GM12878 (cell line): ENCODE measurements around the gene CALHM3. TPM values are rescaled to one million over a fixed set of nuclear protein-coding genes. Genes with fewer than 3 reads are reported as not detected.

Source experiments
- CBX3 ChIP-seq: fragments of 200-600 bp; sonication (generic); IDR thresholded peaks from 2 replicates; pipeline ENCODE4 v1.6.1; 2016; ENCODE audit warnings: low read depth, borderline replicate concordance
- CBX5 ChIP-seq: sonication (generic); IDR thresholded peaks from 2 replicates; pipeline ENCODE4 v1.6.1; 2016; ENCODE audit warnings: low read depth, moderate library complexity, mild to moderate bottlenecking, inconsistent platforms
- CHD2 ChIP-seq: IDR thresholded peaks from 2 replicates; pipeline ENCODE4 v1.6.1; 2011; ENCODE audit warnings: low read depth, low read length, improper control_type of control experiment, borderline replicate concordance
- IKZF1 ChIP-seq: fragments of 450-650 bp; conservative IDR thresholded peaks from 2 replicates; pipeline ENCODE4 v1.6.1; 2017; ENCODE audit warnings: antibody characterized with exemption, mild to moderate bottlenecking
- LARP7 ChIP-seq: fragments of 450-650 bp; IDR thresholded peaks from 2 replicates; pipeline ENCODE4 v1.6.1; 2017; ENCODE audit warnings: mild to moderate bottlenecking
- MTA2 ChIP-seq: fragments of 450-650 bp; IDR thresholded peaks from 2 replicates; pipeline ENCODE4 v1.6.1; 2016; ENCODE audit warnings: low read depth, mild to moderate bottlenecking, moderate library complexity
- PAX8 ChIP-seq: fragments of 450-650 bp; IDR thresholded peaks from 2 replicates; pipeline ENCODE4 v1.6.1; 2017; ENCODE audit warnings: mild to moderate bottlenecking, moderate library complexity
- RELA ChIP-seq: fragments of 450-650 bp; IDR thresholded peaks from 2 replicates; pipeline ENCODE4 v1.8.0; 2014; ENCODE audit warnings: borderline replicate concordance; ENCODE audit not compliant: partially characterized antibody
- RFX5 ChIP-seq: IDR thresholded peaks from 2 replicates; pipeline ENCODE4 v1.6.1; 2011; ENCODE audit warnings: low read depth, low read length, improper control_type of control experiment
- SMAD1 ChIP-seq: fragments of 450-650 bp; IDR thresholded peaks from 2 replicates; pipeline ENCODE4 v1.6.1; 2018; ENCODE audit warnings: mild to moderate bottlenecking, low read depth; ENCODE audit not compliant: partially characterized antibody
- SMAD5 ChIP-seq: IDR thresholded peaks from 2 replicates; pipeline ENCODE4 v1.6.1; 2016; ENCODE audit warnings: antibody characterized with exemption, low read depth
- SMARCA5 ChIP-seq: fragments of 450-650 bp; IDR thresholded peaks from 2 replicates; pipeline ENCODE4 v1.6.1; 2017; ENCODE audit warnings: mild to moderate bottlenecking
- SMC3 ChIP-seq: IDR thresholded peaks from 2 replicates; pipeline ENCODE4 v1.6.1; 2011; ENCODE audit warnings: low read length, improper control_type of control experiment, borderline replicate concordance
- STAT1 ChIP-seq: fragments of 450-650 bp; conservative IDR thresholded peaks from 2 replicates; pipeline ENCODE4 v1.6.1; 2014; ENCODE audit warnings: antibody characterized with exemption, mild to moderate bottlenecking
- SUZ12 ChIP-seq: fragments of 200-600 bp; sonication (generic); IDR thresholded peaks from one replicate; pipeline ENCODE4 v1.6.1; 2018; ENCODE audit warnings: antibody characterized with exemption, mild to moderate bottlenecking; ENCODE audit not compliant: unreplicated experiment
- YY1 ChIP-seq: IDR thresholded peaks from 2 replicates; pipeline ENCODE4 v1.6.1; 2011; ENCODE audit warnings: low read depth, mild to moderate bottlenecking, low read length
- polyA plus RNA-seq, 11 experiments: library from polyadenylated mRNA; depleted of rRNA in 4 of 11; unstranded in 6 of 11; stranded (reverse) in 5 of 11; fragments of >200 nt; fragmentation: Nextera tagmentation in 4 of 11; fragmentation: Illumina TruSeq in 1 of 11; extraction: Ambion mirVana in 4 of 11; extraction: Trizol in 1 of 11; gene quantifications; 1 replicate in 1 of 11; 2 replicates in 10 of 11; pipeline versions ENCODE4 v1.2.1 to v1.2.3, GENCODE V29; 2011 to 2016; ENCODE audit warnings: inconsistent platforms in 2 of 11, missing spikeins in 2 of 11, low read depth in 1 of 11
- total RNA-seq, 4 experiments: library from RNA; depleted of rRNA in 3 of 4; stranded (reverse); fragments of >200 nt in 3 of 4; fragmentation: Illumina TruSeq in 1 of 4; extraction: Trizol in 1 of 4; gene quantifications; 2 replicates each; pipeline versions ENCODE4 v1.2.1 to v1.2.3, GENCODE V29; 2013 to 2021
- TF ChIP-seq, protein P1 (sequence below): fragments of 450-650 bp; formaldehyde crosslinking; IDR thresholded peaks from 2 replicates; pipeline ENCODE4 v1.4.0; 2022; ENCODE audit warnings: mild to moderate bottlenecking, moderate library complexity
- TF ChIP-seq, protein P2 (sequence below): fragments of 450-650 bp; IDR thresholded peaks from 2 replicates; pipeline ENCODE4 v1.6.1; 2017; ENCODE audit warnings: antibody characterized with exemption, mild to moderate bottlenecking, moderate library complexity
- TF ChIP-seq, protein P3 (sequence below): IDR thresholded peaks from 2 replicates; pipeline ENCODE4 v1.6.1; 2011; ENCODE audit warnings: low read depth, mild to moderate bottlenecking, low read length, moderate library complexity, borderline replicate concordance; ENCODE audit errors: extremely low read depth
- TF ChIP-seq, protein P4 (sequence below): fragments of 450-650 bp; IDR thresholded peaks from 2 replicates; pipeline ENCODE4 v1.6.1; 2017; ENCODE audit warnings: mild to moderate bottlenecking, moderate library complexity

CALHM3 gene
- total and polyA plus RNA-seq, 10 of the 15 experiments (the other 5 are each of a cell fraction or from before 2014, with no cell fraction given): 0.03 to 0.42 (median 0.11) TPM; not detected in 5

DNA sequence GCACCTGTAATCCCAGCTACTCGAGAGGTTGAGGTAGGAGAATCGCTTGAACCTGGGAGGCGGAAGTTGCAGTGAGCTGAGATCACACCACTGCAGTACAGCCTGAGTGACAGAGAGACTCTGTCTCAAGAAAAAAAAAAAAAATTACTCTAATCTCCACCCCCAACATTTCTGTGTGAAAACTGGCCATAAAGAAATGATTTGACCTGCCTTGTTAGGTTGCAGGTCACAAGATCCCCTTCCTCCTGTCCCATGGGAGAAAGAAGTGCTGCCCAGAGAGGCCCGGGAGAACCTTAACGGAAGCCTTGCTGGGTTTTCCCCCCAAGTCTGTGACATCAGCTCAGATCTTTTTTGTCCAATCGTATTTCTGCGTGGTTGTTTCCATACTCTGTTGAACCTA is 11.6 kb downstream of the CALHM3 start (continued):
- TF ChIP-seq, protein P1, sequence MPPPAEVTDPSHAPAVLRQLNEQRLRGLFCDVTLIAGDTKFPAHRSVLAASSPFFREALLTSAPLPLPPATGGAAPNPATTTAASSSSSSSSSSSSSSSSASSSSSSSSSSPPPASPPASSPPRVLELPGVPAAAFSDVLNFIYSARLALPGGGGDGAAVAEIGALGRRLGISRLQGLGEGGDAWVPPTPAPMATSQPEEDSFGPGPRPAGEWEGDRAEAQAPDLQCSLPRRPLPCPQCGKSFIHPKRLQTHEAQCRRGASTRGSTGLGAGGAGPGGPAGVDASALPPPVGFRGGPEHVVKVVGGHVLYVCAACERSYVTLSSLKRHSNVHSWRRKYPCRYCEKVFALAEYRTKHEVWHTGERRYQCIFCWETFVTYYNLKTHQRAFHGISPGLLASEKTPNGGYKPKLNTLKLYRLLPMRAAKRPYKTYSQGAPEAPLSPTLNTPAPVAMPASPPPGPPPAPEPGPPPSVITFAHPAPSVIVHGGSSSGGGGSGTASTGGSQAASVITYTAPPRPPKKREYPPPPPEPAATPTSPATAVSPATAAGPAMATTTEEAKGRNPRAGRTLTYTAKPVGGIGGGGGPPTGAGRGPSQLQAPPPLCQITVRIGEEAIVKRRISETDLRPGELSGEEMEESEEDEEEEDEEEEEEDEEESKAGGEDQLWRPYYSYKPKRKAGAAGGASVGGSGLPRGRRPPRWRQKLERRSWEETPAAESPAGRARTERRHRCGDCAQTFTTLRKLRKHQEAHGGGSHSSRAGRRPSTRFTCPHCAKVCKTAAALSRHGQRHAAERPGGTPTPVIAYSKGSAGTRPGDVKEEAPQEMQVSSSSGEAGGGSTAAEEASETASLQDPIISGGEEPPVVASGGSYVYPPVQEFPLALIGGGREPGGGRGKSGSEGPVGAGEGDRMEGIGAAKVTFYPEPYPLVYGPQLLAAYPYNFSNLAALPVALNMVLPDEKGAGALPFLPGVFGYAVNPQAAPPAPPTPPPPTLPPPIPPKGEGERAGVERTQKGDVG (CRISPR knock-in tag): no peak
- TF ChIP-seq IKZF1 (peak; percentile 86), SMAD5 (no peak), CBX3 (no peak), SMARCA5 (no peak), STAT1 (no peak), CBX5 (0 out of 2 replicates have a peak, but pooled peaks have one; percentile 35), RFX5 (no peak), YY1 (no peak), CHD2 (no peak), PAX8 (no peak), SUZ12 (no peak), LARP7 (no peak), MTA2 (peak; percentile 46), SMAD1 (no peak), SMC3 (no peak), RELA (peak; percentile 36)
- TF ChIP-seq, protein P2, sequence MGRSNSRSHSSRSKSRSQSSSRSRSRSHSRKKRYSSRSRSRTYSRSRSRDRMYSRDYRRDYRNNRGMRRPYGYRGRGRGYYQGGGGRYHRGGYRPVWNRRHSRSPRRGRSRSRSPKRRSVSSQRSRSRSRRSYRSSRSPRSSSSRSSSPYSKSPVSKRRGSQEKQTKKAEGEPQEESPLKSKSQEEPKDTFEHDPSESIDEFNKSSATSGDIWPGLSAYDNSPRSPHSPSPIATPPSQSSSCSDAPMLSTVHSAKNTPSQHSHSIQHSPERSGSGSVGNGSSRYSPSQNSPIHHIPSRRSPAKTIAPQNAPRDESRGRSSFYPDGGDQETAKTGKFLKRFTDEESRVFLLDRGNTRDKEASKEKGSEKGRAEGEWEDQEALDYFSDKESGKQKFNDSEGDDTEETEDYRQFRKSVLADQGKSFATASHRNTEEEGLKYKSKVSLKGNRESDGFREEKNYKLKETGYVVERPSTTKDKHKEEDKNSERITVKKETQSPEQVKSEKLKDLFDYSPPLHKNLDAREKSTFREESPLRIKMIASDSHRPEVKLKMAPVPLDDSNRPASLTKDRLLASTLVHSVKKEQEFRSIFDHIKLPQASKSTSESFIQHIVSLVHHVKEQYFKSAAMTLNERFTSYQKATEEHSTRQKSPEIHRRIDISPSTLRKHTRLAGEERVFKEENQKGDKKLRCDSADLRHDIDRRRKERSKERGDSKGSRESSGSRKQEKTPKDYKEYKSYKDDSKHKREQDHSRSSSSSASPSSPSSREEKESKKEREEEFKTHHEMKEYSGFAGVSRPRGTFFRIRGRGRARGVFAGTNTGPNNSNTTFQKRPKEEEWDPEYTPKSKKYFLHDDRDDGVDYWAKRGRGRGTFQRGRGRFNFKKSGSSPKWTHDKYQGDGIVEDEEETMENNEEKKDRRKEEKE: no peak
- TF ChIP-seq, protein P3, sequence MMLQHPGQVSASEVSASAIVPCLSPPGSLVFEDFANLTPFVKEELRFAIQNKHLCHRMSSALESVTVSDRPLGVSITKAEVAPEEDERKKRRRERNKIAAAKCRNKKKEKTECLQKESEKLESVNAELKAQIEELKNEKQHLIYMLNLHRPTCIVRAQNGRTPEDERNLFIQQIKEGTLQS: no peak
- TF ChIP-seq, protein P4, sequence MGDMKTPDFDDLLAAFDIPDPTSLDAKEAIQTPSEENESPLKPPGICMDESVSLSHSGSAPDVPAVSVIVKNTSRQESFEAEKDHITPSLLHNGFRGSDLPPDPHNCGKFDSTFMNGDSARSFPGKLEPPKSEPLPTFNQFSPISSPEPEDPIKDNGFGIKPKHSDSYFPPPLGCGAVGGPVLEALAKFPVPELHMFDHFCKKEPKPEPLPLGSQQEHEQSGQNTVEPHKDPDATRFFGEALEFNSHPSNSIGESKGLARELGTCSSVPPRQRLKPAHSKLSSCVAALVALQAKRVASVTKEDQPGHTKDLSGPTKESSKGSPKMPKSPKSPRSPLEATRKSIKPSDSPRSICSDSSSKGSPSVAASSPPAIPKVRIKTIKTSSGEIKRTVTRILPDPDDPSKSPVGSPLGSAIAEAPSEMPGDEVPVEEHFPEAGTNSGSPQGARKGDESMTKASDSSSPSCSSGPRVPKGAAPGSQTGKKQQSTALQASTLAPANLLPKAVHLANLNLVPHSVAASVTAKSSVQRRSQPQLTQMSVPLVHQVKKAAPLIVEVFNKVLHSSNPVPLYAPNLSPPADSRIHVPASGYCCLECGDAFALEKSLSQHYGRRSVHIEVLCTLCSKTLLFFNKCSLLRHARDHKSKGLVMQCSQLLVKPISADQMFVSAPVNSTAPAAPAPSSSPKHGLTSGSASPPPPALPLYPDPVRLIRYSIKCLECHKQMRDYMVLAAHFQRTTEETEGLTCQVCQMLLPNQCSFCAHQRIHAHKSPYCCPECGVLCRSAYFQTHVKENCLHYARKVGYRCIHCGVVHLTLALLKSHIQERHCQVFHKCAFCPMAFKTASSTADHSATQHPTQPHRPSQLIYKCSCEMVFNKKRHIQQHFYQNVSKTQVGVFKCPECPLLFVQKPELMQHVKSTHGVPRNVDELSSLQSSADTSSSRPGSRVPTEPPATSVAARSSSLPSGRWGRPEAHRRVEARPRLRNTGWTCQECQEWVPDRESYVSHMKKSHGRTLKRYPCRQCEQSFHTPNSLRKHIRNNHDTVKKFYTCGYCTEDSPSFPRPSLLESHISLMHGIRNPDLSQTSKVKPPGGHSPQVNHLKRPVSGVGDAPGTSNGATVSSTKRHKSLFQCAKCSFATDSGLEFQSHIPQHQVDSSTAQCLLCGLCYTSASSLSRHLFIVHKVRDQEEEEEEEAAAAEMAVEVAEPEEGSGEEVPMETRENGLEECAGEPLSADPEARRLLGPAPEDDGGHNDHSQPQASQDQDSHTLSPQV: no peak
